DND-41 (cell line): Measurements from ENCODE around the gene MEAK7.
A peak's percentile ranks its signal among the peaks of the same experiment; 100 is the strongest.

ENCODE experiments used
- ATAC-seq: fragments of 200-7000 bp; cut with Tn5 transposase; 3 replicates; pipeline ENCODE4 v1.9.1; 2021; ENCODE audit warnings: low read depth; ENCODE audit not compliant: insufficient read depth
- DNase-seq: peaks from one replicate; pipeline ENCODE4 v3.0.0-alpha.2; 2020
- H2AFZ ChIP-seq: 2 replicates; pipeline ENCODE4 v1.6.0; 2012; ENCODE audit warnings: low read depth, low read length
- H3K27ac ChIP-seq: 2 replicates; pipeline ENCODE4 v1.5.1; 2012; ENCODE audit warnings: low read length, inconsistent platforms
- H3K27me3 ChIP-seq: fragments of 200-600 bp; sonication (generic); 2 replicates; pipeline ENCODE4 v1.6.0; 2012; ENCODE audit warnings: low read length, mild to moderate bottlenecking, inconsistent platforms; ENCODE audit not compliant: insufficient read depth, poor library complexity
- H3K36me3 ChIP-seq: 2 replicates; pipeline ENCODE4 v1.5.1; 2012; ENCODE audit warnings: low read length, inconsistent platforms; ENCODE audit not compliant: insufficient read depth
- H3K4me1 ChIP-seq: 2 replicates; pipeline ENCODE4 v1.5.1; 2012; ENCODE audit warnings: mild to moderate bottlenecking, low read length; ENCODE audit not compliant: insufficient read depth
- H3K4me2 ChIP-seq: 2 replicates; pipeline ENCODE4 v1.6.0; 2012; ENCODE audit warnings: mild to moderate bottlenecking, moderate library complexity, low read length, inconsistent platforms; ENCODE audit not compliant: insufficient read depth
- H3K4me3 ChIP-seq, 2 experiments: fragments of 200-600 bp in 1 of 2; shearing (Covaris generic) in 1 of 2; 2 replicates each; pipeline ENCODE4 v1.5.1; 2012 to 2016; ENCODE audit warnings: inconsistent platforms in 2 of 2, low read length in 2 of 2, mild to moderate bottlenecking in 2 of 2, low read depth in 1 of 2, moderate library complexity in 1 of 2
- H3K79me2 ChIP-seq: 2 replicates; pipeline ENCODE4 v1.6.0; 2012; ENCODE audit warnings: low read length, inconsistent platforms; ENCODE audit not compliant: insufficient read depth
- H3K9ac ChIP-seq: 2 replicates; pipeline ENCODE4 v1.6.0; 2012; ENCODE audit warnings: low read depth, mild to moderate bottlenecking, inconsistent platforms, low read length, moderate library complexity
- H3K9me3 ChIP-seq: 2 replicates; pipeline ENCODE4 v1.5.1; 2012; ENCODE audit warnings: low read length, moderate library complexity, mild to moderate bottlenecking, inconsistent platforms; ENCODE audit not compliant: insufficient read depth, severe bottlenecking
- H4K20me1 ChIP-seq: 2 replicates; pipeline ENCODE4 v1.6.0; 2012; ENCODE audit warnings: low read length; ENCODE audit not compliant: insufficient read depth
- EZH2 ChIP-seq: IDR thresholded peaks from 3 replicates; pipeline ENCODE4 v1.6.1; 2012; ENCODE audit warnings: borderline replicate concordance, low read depth, mild to moderate bottlenecking, moderate library complexity, low read length, inconsistent platforms; ENCODE audit not compliant: severe bottlenecking
- TF ChIP-seq, protein P1 (sequence below): IDR thresholded peaks from 2 replicates; pipeline ENCODE4 v1.5.1; 2012; ENCODE audit warnings: borderline replicate concordance, low read length, moderate library complexity, mild to moderate bottlenecking; ENCODE audit not compliant: poor library complexity, severe bottlenecking; ENCODE audit errors: extremely low read depth

MEAK7 gene

DNA sequence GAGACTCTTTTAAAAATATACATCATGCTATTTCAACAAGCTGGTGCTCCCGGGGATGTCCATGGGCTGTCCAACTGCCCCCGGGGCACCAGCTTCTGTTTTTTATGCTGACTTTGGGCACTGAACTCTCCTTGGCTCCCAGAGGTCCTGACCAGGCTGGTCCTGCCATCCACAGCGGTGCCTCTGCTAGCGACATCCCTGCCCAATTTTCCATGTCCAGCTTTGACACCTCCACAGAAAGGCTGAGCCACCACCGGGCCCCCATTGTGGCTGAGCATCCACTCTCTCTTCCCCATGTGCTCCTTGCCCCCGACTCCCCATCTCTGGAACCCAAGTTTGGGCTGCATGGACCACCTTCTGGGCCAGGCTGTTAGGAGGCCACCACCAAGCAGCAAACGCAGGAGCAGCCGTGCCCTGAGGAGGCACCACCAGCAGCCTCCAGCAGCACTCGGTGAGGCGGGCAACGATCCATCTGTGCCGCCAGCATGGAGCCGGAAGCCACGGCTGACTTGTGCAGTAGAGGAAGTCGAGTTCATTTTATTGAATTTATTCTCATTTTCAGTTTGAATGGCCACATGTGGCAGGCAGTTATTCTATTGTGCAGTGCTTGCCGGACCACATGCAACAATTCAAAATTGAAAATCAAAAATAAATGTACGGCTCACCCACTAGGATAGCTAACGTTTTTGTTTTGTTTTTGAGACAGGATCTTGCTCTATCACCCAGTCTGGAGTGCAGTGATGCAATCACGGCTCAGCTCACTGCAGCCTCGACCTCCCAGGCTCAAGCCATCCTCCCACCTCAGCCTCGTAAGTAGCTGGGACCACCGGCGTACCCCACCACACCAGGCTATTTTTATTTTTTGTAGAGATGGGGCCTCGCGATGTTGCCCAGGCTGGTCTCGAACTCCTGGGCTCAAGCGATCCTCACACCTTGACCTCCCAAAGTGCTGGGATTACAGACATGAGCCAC is 2.8 kb upstream of the MEAK7 start:
- Histone ChIP-seq H3K9ac (no peak overlapping the region), H3K4me2 (no peak overlapping the region), H4K20me1 (0 out of 2 replicates have a peak, but pooled peaks cover 3% of the 10 kb centered on the region), H3K27me3 (no peaks in the 10 kb centered on the region), H3K4me1 (peaks cover 29% of the 10 kb centered on the region), H3K27ac (no peak overlapping the region), H3K36me3 (no peaks in the 10 kb centered on the region), H3K4me3 (no peak overlapping the region), H3K79me2 (no peaks in the 10 kb centered on the region), H2AFZ (no peak overlapping the region), H3K9me3 (no peaks in the 10 kb centered on the region)
- TF ChIP-seq, protein P1, sequence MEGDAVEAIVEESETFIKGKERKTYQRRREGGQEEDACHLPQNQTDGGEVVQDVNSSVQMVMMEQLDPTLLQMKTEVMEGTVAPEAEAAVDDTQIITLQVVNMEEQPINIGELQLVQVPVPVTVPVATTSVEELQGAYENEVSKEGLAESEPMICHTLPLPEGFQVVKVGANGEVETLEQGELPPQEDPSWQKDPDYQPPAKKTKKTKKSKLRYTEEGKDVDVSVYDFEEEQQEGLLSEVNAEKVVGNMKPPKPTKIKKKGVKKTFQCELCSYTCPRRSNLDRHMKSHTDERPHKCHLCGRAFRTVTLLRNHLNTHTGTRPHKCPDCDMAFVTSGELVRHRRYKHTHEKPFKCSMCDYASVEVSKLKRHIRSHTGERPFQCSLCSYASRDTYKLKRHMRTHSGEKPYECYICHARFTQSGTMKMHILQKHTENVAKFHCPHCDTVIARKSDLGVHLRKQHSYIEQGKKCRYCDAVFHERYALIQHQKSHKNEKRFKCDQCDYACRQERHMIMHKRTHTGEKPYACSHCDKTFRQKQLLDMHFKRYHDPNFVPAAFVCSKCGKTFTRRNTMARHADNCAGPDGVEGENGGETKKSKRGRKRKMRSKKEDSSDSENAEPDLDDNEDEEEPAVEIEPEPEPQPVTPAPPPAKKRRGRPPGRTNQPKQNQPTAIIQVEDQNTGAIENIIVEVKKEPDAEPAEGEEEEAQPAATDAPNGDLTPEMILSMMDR = no peak
- no peak for TF ChIP-seq EZH2
- no peak for ATAC-seq
- no peak for DNase-seq

DNA sequence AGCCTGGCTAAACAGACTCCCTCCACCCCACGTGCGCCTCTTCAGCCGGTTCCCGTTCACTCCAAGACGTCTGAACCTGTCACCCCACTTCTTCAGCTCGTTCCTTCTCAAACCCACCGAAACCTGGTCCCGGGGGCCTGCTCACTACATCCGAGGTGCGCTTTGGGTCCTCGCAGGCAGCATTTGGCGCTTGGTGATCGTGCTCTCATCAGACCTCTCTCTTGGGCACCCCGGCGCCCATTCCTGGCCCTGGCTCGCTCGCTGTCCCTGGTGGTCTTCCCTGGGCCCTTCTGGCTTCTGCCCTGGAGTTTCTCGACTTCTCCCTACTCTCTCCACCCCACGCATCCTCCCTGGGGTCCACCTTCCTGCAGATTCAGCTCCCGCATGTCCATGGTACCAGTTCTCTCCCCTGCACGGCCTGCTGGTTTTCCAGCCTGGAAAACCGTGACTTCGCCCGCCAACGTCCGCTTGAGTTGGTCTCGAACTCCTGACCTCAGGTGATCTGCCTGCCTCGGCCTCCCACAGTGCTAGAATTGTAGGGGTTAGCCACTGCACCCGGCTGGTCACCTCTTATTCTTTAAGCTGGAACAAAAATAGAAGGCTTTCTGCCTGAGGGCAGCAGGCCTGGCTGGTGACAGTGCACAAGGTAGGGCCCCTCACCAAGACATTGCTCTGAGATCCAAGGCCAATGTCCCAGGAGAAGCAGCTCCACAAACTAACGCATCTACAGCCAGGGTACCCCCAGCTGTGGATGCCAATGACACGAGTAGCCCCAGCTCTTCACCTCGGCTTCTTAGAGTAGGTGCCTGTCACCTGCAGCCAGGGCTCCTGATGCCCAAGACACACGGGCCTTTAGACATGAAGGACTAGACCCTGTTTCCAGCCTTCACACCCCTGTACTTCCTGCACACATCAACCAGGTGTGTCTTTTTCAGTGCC is 1.1 kb upstream of the MEAK7 start:
- Histone ChIP-seq H3K79me2 (no peaks in the 10 kb centered on the region), H3K9ac (peak overlapping the region; percentile 77), H4K20me1 (no peaks in the 10 kb centered on the region), H3K27ac (peak overlapping the region; percentile 85), H3K4me2 (peak overlapping the region; percentile 99), H3K4me3 (peak overlapping the region; percentile 50 to 89), H3K36me3 (no peaks in the 10 kb centered on the region), H3K9me3 (no peaks in the 10 kb centered on the region), H2AFZ (peak overlapping the region; percentile 90), H3K4me1 (peaks cover 29% of the 10 kb centered on the region), H3K27me3 (no peaks in the 10 kb centered on the region)
- ATAC-seq = no peak
- TF ChIP-seq, protein P1 = no peak
- no peak for TF ChIP-seq EZH2
- DNase-seq = no peak

DNA sequence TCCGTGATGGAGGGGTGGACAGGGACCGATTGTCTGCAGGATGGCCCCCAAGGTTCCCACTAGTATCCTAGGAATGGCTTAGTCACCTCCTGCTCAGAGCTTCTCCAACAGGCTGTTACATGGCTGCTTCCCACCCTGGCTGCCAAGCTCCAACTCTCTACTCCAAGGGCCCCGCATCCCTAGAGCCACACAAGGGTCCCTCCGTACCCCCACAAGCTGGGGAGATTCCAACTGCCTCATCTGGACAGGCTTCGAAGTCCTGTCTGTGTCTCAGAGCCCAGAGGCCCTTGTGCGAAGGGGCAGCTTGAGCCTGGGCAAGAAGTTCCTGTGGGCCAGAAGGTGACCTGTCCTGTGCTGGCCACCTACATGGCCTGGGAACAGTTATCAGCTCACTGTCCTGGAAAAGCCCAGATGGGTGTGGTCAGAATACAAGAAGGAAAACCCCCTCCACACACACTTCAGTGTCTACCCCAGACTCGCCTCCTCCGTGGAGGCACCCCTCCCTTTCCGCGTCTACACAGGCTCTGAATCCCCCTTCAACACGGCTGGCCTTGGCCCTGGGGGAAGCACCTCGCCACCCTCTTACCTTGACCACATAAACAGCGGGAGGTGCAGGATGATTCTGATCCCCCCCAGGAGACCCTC is 586 bp downstream of the MEAK7 start:
- DNase-seq = no peak
- Histone ChIP-seq H3K27ac (peak overlapping the region; percentile 77), H3K36me3 (no peaks in the 10 kb centered on the region), H3K9ac (peak overlapping the region; percentile 77), H2AFZ (peak overlapping the region; percentile 90), H3K79me2 (no peaks in the 10 kb centered on the region), H3K27me3 (no peaks in the 10 kb centered on the region), H3K9me3 (no peaks in the 10 kb centered on the region), H3K4me1 (peaks cover 29% of the 10 kb centered on the region), H3K4me3 (peak overlapping the region; percentile 50 to 89; a peak in 3 of 4 replicates), H4K20me1 (no peaks in the 10 kb centered on the region), H3K4me2 (peak overlapping the region; percentile 99)
- TF ChIP-seq EZH2 = no peak
- TF ChIP-seq, protein P1 = no peak
- ATAC-seq = no peak
